Measurements from ENCODE around the gene CDKN1B. TPM values are rescaled to one million over a fixed set of nuclear protein-coding genes. Genes with fewer than 3 reads are reported as not detected.
A peak's percentile ranks its signal among the peaks of the same experiment; 100 is the strongest.

CDKN1B gene
- total RNA-seq, 2 donors from 2014 or later, result 41.1 to 95.4 TPM

DNA sequence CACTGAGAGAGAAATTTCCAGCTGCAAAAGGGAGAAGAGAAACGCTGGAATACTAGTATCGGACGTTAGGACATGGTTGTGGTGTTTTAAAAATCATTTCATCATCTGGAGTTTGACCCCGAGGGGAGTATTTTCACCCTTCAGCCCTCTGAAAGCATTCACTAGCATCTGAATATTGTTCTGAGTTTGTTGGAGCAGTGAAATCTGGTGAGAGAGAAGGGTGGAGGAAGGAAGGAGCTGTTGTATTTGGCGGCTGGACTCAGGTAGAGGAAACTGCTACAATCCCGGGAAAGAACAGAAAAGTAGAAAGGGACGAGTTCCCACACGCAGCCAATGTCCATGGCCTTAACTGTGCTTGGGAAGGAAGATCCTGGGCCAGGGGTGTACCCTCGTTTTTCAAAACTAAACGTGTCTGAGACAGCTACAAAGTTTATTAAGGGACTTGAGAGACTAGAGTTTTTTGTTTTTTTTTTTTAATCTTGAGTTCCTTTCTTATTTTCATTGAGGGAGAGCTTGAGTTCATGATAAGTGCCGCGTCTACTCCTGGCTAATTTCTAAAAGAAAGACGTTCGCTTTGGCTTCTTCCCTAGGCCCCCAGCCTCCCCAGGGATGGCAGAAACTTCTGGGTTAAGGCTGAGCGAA, 896 bp upstream of the CDKN1B start:
- peaks cover 39% of the 10 kb centered on the region for H3K4me1 Mint-ChIP-seq

DNA sequence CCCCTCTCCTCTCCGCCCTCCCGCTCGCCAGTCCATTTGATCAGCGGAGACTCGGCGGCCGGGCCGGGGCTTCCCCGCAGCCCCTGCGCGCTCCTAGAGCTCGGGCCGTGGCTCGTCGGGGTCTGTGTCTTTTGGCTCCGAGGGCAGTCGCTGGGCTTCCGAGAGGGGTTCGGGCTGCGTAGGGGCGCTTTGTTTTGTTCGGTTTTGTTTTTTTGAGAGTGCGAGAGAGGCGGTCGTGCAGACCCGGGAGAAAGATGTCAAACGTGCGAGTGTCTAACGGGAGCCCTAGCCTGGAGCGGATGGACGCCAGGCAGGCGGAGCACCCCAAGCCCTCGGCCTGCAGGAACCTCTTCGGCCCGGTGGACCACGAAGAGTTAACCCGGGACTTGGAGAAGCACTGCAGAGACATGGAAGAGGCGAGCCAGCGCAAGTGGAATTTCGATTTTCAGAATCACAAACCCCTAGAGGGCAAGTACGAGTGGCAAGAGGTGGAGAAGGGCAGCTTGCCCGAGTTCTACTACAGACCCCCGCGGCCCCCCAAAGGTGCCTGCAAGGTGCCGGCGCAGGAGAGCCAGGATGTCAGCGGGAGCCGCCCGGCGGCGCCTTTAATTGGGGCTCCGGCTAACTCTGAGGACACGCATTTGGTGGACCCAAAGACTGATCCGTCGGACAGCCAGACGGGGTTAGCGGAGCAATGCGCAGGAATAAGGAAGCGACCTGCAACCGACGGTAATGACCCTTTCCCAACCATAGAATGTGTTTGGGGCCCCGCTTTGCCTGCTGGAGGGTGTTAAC, 615 bp downstream of the CDKN1B start:
- H3K36me3 Mint-ChIP-seq (ENCODE audit: low read depth), result peaks cover 82% of the 10 kb centered on the region
- H3K27me3 Mint-ChIP-seq, result no peaks in the 10 kb centered on the region
- peak; percentile 10 for ATAC-seq (replicated peaks)
- H3K27ac Mint-ChIP-seq, result peak overlapping the region; percentile 96
- H3K9me3 Mint-ChIP-seq, result no peaks in the 10 kb centered on the region
- H3K4me1 Mint-ChIP-seq, result peaks cover 25% of the 10 kb centered on the region
- H3K4me3 Mint-ChIP-seq, result peak overlapping the region; percentile 93

More for the DNA sequence above, 896 bp upstream of the CDKN1B start:
- ATAC-seq (replicated peaks), result no peak
- no peaks in the 10 kb centered on the region for H3K9me3 Mint-ChIP-seq
- H3K4me3 Mint-ChIP-seq, result peak overlapping the region; percentile 93
- no peaks in the 10 kb centered on the region for H3K27me3 Mint-ChIP-seq
- peak overlapping the region; percentile 96 for H3K27ac Mint-ChIP-seq
- H3K36me3 Mint-ChIP-seq (ENCODE audit: low read depth), result peaks cover 67% of the 10 kb centered on the region

DNA sequence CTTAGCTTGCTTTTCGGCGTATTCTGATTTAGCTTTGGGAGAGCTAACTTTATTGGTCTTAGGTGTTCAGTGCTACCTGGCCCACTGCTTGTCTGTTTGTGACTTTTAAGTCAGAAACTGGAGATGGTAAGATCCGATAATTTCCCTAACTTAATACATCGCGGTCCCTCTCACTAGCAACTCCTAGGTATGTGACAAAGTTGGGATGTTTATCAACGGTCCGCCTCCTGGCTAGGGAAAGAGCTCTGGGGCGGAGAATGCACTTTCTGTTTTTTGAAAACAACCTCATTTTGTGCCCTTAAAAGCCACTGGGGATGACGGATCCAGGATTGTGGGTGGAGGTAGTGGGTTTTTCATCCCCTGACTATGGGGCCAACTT, 1.2 kb downstream of the CDKN1B start:
- no peak for ATAC-seq (replicated peaks)
- Mint-ChIP-seq H3K27me3 (no peaks in the 10 kb centered on the region), H3K4me1 (peaks cover 22% of the 10 kb centered on the region), H3K9me3 (no peaks in the 10 kb centered on the region), H3K27ac (peak overlapping the region; percentile 96), H3K36me3 (ENCODE audit: low read depth) (peaks cover 88% of the 10 kb centered on the region), H3K4me3 (peak overlapping the region; percentile 93)

DNA sequence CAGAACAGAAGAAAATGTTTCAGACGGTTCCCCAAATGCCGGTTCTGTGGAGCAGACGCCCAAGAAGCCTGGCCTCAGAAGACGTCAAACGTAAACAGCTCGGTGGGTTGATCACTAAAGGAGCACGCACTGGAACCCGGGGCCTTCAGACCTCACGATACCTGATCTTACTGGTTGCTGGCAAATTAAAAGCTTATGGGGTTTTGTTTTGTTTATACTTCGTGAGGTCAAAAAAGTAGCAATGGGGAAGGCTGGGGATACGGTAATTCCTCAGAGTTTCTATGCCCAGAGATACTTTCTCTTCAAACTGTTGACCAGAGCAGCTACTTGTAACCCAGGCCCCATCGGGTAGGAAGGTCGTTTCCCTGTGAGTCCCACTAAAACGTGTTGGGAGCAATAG, 1.7 kb downstream of the CDKN1B start:
- Mint-ChIP-seq H3K36me3 (ENCODE audit: low read depth) (peaks cover 93% of the 10 kb centered on the region), H3K4me1 (peaks cover 17% of the 10 kb centered on the region), H3K27me3 (no peaks in the 10 kb centered on the region), H3K9me3 (no peaks in the 10 kb centered on the region), H3K27ac (peak overlapping the region; percentile 96), H3K4me3 (peak overlapping the region; percentile 93)
- no peak for ATAC-seq (replicated peaks)

DNA sequence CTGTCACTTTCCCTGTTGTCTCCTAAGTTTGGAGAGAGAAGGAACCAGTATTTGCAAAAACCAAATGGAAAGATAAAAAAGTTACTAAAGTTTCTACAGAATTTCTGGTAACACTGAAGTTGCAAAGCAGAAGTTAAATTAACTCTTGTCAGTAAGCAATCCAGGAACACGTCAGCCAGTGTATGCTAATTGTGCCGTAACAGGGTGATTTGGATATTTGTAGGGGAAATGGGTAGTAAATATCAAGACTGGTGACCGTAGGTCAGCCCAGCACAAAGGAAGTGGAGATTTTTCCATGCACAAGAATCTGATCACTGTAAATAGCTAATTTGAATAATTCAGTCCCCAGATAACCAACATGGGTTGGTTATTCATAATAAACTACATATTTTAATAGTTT, 2.3 kb downstream of the CDKN1B start:
- ATAC-seq (replicated peaks), result peak; percentile 24
- Mint-ChIP-seq H3K4me3 (peak overlapping the region; percentile 93), H3K4me1 (peaks cover 12% of the 10 kb centered on the region), H3K9me3 (no peaks in the 10 kb centered on the region), H3K27ac (peak overlapping the region; percentile 96), H3K36me3 (ENCODE audit: low read depth) (peaks cover 97% of the 10 kb centered on the region), H3K27me3 (no peaks in the 10 kb centered on the region)

DNA sequence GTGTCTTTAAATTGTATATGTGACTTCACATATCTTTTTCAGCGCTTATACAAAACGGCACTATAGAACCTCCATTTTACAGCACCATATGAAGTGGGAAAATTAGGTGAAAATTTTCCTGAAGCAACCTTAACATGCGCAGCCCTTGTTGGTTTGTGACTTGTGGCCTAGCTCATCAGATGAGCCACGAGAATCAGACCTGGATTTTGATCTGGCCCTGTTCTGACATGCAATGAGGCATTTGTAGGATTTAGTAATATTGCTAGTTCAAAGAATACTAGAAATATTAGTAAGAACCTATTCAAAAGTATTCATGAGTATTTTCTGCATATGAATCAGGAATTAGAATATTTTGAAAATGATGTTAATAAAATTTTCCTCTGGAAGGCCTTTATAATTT, 2.9 kb downstream of the CDKN1B start:
- peak overlapping the region; percentile 96 for H3K27ac Mint-ChIP-seq
- peak overlapping the region; percentile 93 for H3K4me3 Mint-ChIP-seq
- ATAC-seq (replicated peaks), result no peak
- peaks cover 9% of the 10 kb centered on the region for H3K4me1 Mint-ChIP-seq
- peaks cover 97% of the 10 kb centered on the region for H3K36me3 Mint-ChIP-seq (ENCODE audit: low read depth)
- H3K9me3 Mint-ChIP-seq, result no peaks in the 10 kb centered on the region
- no peaks in the 10 kb centered on the region for H3K27me3 Mint-ChIP-seq

DNA sequence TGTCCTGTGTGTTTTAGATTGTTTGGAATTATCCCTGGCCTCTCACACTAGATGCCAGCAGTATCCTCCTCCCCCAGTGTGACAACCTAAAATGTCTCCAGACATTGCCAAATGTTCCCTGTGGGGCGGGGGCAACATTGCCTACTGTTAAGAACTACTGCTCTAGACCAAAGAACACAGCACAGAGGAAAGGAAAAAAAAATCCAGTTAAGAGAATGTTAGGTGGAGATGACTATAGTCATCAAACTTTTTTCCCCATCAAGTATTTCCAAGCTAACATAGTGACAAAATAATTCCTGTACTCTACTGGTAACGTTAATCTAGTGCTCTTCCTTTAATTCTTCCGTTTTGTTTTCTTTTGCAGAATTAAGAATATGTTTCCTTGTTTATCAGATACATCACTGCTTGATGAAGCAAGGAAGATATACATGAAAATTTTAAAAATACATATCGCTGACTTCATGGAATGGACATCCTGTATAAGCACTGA, 3.5 kb downstream of the CDKN1B start:
- peak overlapping the region; percentile 93 for H3K4me3 Mint-ChIP-seq
- H3K27ac Mint-ChIP-seq, result peak overlapping the region; percentile 96
- no peaks in the 10 kb centered on the region for H3K9me3 Mint-ChIP-seq
- peaks cover 97% of the 10 kb centered on the region for H3K36me3 Mint-ChIP-seq (ENCODE audit: low read depth)
- ATAC-seq (replicated peaks), result no peak
- no peaks in the 10 kb centered on the region for H3K27me3 Mint-ChIP-seq
- peaks cover 14% of the 10 kb centered on the region for H3K4me1 Mint-ChIP-seq

DNA sequence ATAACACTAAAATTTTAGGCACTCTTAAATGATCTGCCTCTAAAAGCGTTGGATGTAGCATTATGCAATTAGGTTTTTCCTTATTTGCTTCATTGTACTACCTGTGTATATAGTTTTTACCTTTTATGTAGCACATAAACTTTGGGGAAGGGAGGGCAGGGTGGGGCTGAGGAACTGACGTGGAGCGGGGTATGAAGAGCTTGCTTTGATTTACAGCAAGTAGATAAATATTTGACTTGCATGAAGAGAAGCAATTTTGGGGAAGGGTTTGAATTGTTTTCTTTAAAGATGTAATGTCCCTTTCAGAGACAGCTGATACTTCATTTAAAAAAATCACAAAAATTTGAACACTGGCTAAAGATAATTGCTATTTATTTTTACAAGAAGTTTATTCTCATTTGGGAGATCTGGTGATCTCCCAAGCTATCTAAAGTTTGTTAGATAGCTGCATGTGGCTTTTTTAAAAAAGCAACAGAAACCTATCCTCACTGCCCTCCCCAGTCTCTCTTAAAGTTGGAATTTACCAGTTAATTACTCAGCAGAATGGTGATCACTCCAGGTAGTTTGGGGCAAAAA, 4.1 kb downstream of the CDKN1B start:
- no peak for ATAC-seq (replicated peaks)
- peaks cover 97% of the 10 kb centered on the region for H3K36me3 Mint-ChIP-seq (ENCODE audit: low read depth)

DNA sequence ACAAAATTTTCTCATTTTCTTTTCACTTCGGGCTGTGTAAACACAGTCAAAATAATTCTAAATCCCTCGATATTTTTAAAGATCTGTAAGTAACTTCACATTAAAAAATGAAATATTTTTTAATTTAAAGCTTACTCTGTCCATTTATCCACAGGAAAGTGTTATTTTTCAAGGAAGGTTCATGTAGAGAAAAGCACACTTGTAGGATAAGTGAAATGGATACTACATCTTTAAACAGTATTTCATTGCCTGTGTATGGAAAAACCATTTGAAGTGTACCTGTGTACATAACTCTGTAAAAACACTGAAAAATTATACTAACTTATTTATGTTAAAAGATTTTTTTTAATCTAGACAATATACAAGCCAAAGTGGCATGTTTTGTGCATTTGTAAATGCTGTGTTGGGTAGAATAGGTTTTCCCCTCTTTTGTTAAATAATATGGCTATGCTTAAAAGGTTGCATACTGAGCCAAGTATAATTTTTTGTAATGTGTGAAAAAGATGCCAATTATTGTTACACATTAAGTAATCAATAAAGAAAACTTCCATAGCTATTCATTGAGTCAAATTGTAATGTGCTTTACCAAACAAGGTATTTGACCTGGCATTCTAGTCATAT, 4.8 kb downstream of the CDKN1B start:
- Mint-ChIP-seq H3K27ac (peak overlapping the region; percentile 96), H3K9me3 (no peaks in the 10 kb centered on the region), H3K4me3 (peak overlapping the region; percentile 93), H3K27me3 (no peaks in the 10 kb centered on the region), H3K4me1 (peaks cover 14% of the 10 kb centered on the region), H3K36me3 (ENCODE audit: low read depth) (peaks cover 100% of the 10 kb centered on the region)
- ATAC-seq (replicated peaks), result no peak

More for the DNA sequence above, 4.1 kb downstream of the CDKN1B start:
- Mint-ChIP-seq H3K27me3 (no peaks in the 10 kb centered on the region), H3K27ac (peak overlapping the region; percentile 96), H3K4me1 (peaks cover 14% of the 10 kb centered on the region), H3K9me3 (no peaks in the 10 kb centered on the region), H3K4me3 (peak overlapping the region; percentile 93)

DNA sequence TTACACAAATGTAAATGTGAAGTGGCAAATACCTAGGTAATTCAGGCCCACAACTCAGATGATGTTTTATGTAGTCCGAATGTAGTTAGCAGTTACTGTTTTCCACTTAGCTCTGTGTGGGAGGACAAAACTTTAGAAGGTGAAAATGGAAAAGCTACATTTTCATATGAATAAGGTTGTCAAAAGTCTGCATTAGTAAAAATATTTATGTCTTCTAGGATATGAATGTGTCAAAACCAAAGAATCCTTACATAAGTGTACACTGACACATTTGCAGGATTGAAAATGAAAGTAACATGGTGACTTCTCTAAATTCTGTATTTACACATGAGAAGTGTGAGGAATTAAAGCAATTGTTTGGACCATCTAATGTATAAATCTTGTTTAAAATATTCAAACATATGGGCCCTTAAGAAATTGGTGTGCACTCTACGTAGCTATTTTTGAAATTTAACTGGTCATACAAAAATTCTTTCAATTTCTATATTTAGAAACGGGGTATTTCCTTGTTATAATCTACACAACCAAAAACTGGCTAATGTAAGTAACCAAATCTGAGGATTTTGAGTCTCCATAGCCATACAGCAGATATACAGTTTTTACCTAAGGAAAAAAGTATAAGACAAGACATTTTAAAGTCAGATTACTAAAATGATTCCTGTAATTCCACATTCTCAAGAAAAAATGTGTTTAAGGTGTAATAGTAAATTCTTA, 5.4 kb downstream of the CDKN1B start:
- peak overlapping the region; percentile 96 for H3K27ac Mint-ChIP-seq
- H3K27me3 Mint-ChIP-seq, result no peaks in the 10 kb centered on the region
- peak; percentile 3 for ATAC-seq (replicated peaks)
- peak overlapping the region; percentile 93 for H3K4me3 Mint-ChIP-seq
- H3K36me3 Mint-ChIP-seq (ENCODE audit: low read depth), result peaks cover 100% of the 10 kb centered on the region
- H3K9me3 Mint-ChIP-seq, result no peaks in the 10 kb centered on the region
- peaks cover 14% of the 10 kb centered on the region for H3K4me1 Mint-ChIP-seq

DNA sequence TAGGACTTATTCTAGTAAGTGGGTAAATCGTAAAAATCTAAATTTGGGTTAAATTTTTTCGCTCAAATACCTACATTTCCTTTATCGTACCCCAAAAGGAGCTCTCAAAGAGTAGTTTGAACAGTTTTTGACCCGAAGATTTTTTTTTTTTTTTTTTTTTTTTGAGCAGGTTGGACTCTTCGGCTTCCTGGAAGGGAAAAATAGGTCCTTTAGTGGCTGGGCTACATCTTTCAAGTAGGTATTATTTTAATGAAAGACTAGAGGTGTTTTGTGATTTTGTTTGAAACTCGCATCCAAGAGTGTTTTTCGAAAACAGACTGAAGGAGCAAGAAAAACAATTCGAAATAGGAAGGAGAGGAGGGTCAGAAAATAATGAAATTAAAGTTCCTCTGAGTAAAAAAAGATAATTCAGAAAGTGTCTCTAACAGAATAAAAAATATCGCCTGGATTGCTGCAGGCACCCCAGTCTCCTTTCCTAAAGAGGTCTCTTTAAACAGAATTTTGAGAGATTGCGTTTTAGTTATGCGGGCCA, 6.0 kb downstream of the CDKN1B start:
- peak overlapping the region; percentile 96 for H3K27ac Mint-ChIP-seq
- H3K4me3 Mint-ChIP-seq, result peak overlapping the region; percentile 93
- ATAC-seq (replicated peaks), result no peak
- H3K36me3 Mint-ChIP-seq (ENCODE audit: low read depth), result peaks cover 100% of the 10 kb centered on the region
- peaks cover 14% of the 10 kb centered on the region for H3K4me1 Mint-ChIP-seq
- H3K9me3 Mint-ChIP-seq, result no peaks in the 10 kb centered on the region
- H3K27me3 Mint-ChIP-seq, result no peaks in the 10 kb centered on the region

DNA sequence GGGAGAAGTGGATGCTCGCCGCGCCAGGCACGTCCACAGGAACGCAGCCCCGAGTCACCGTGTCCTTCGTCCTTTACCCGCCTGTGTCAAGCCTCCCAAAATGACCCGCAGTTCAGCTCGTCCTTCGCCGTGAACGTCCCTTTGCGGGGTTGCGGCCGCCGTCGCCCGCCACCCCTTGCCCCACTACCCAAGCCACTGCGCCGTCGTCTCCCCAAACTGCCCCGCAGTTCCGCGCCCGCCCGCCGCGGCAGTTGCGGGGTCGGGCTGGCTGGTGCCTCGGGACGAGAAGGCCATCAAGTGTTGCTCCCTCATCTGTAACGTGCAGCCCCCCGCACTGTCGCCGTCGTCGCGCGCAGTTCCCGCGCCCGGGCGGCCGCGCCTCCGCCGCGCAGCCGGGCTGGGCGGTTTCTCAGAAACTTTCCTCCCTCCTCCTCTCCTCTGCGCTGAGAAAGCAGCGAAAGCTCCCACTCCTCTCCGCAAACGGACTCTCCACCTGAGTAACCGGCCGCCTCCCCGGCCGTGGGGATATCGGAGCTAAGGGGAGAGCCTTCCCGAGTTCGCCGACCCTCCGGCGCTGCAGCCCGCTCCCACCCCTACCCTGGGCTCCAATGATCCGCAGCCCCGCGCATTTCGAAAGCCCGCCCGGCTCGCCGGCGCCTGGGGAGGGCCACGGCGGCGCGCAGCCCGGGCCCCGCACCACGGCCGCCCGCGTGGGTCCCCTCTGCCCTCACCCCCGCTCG, 6.7 kb downstream of the CDKN1B start:
- no peaks in the 10 kb centered on the region for H3K27me3 Mint-ChIP-seq
- H3K27ac Mint-ChIP-seq, result peak overlapping the region; percentile 96
- peak overlapping the region; percentile 93 for H3K4me3 Mint-ChIP-seq
- ATAC-seq (replicated peaks), result no peak
- H3K9me3 Mint-ChIP-seq, result no peaks in the 10 kb centered on the region
- peaks cover 14% of the 10 kb centered on the region for H3K4me1 Mint-ChIP-seq
- H3K36me3 Mint-ChIP-seq (ENCODE audit: low read depth), result peaks cover 100% of the 10 kb centered on the region

DNA sequence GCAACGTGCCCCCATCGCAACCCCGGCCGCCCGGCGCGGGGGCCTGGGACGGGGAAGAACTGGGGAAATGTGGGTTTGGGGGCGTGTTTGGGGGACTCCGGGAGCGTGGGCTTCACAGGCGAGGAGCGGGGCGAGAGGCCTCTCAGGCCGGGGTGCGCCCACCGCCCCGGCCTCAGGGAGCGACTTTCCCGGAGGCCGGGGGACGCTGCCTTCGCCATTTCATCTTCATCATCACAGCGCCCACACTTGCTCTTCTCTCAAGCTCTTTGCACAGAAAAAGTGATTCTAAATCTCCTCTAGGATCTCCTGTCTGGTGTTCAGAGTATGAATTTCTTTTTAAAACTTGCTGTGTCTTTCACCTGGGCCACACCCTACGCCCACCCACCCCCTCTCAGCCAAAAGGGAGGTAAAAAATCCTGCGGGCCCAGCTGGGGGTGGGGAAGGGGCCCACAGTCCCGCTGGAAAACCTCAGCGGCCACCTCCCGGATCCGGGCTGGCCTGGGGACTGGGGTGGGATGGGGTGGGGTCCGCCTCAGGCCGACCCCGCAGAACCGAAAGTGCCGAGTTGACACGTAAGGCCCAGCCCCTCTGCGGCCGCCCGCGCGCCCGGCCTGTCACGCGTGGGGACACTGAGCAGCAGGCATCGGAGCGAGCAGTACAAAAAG, 7.4 kb downstream of the CDKN1B start:
- peak overlapping the region; percentile 96 for H3K27ac Mint-ChIP-seq
- ATAC-seq (replicated peaks), result no peak
- H3K27me3 Mint-ChIP-seq, result no peaks in the 10 kb centered on the region

More for the DNA sequence above, 7.4 kb downstream of the CDKN1B start:
- Mint-ChIP-seq H3K4me3 (peak overlapping the region; percentile 93), H3K9me3 (no peaks in the 10 kb centered on the region), H3K4me1 (peaks cover 14% of the 10 kb centered on the region), H3K36me3 (ENCODE audit: low read depth) (peaks cover 99% of the 10 kb centered on the region)

Measured in activated T-helper 17 cell treated with anti-CD3 and anti-CD28 coated beads, Interleukin-2, amount 50 U/mL, for 72 hours (primary cell).